DOHH2 (cell line): ENCODE measurements around the gene ANKRD42.
A peak's percentile ranks its signal among the peaks of the same experiment; 100 is the strongest.

Source experiments
- H3F3A ChIP-seq: fragments of 200-600 bp; sonication (generic), shearing (Covaris generic); 2 replicates; pipeline ENCODE4 v1.6.0; 2016; ENCODE audit warnings: antibody characterized with exemption, mild to moderate bottlenecking; ENCODE audit not compliant: control insufficient read depth, insufficient read depth
- H3K27ac ChIP-seq: fragments of 200-600 bp; sonication (generic); 2 replicates; pipeline ENCODE4 v1.5.1; 2014; ENCODE audit warnings: low read depth, mild to moderate bottlenecking, low read length, moderate library complexity
- H3K27me3 ChIP-seq: fragments of 200-600 bp; sonication (generic); 2 replicates; pipeline ENCODE4 v1.6.1; 2014; ENCODE audit warnings: mild to moderate bottlenecking, low read length, mixed read lengths; ENCODE audit not compliant: control insufficient read depth
- H3K36me3 ChIP-seq: fragments of 200-600 bp; sonication (generic); 2 replicates; pipeline ENCODE4 v1.6.1; 2014; ENCODE audit warnings: mild to moderate bottlenecking, low read length, moderate library complexity, mixed read lengths; ENCODE audit not compliant: control insufficient read depth
- H3K4me1 ChIP-seq: fragments of 200-600 bp; sonication (generic); 2 replicates; pipeline ENCODE4 v1.6.1; 2014; ENCODE audit warnings: mild to moderate bottlenecking, low read length, mixed read lengths; ENCODE audit not compliant: control insufficient read depth
- H3K4me2 ChIP-seq: fragments of 200-600 bp; sonication (generic); 2 replicates; pipeline ENCODE4 v1.6.0; 2014; ENCODE audit warnings: mild to moderate bottlenecking, low read length, moderate library complexity
- H3K4me3 ChIP-seq: fragments of 200-600 bp; sonication (generic); 2 replicates; pipeline ENCODE4 v1.5.1; 2014; ENCODE audit warnings: mild to moderate bottlenecking, low read length, mixed read lengths
- H3K79me2 ChIP-seq: fragments of 200-600 bp; sonication (generic); 2 replicates; pipeline ENCODE4 v1.6.1; 2014; ENCODE audit warnings: mild to moderate bottlenecking, low read length, mixed read lengths; ENCODE audit not compliant: control insufficient read depth
- H3K9me2 ChIP-seq: fragments of 200-600 bp; sonication (generic); replicated peaks from 2 replicates; pipeline ENCODE4 v1.6.1; 2014; ENCODE audit warnings: mild to moderate bottlenecking, low read length, mixed read lengths; ENCODE audit not compliant: control insufficient read depth
- H3K9me3 ChIP-seq: fragments of 200-600 bp; sonication (generic); 2 replicates; pipeline ENCODE4 v1.6.1; 2014; ENCODE audit warnings: antibody characterized with exemption, low read length, mixed read lengths; ENCODE audit not compliant: control insufficient read depth, insufficient read depth
- H4K20me1 ChIP-seq: fragments of 200-600 bp; sonication (generic); 2 replicates; pipeline ENCODE4 v1.6.0; 2014; ENCODE audit warnings: low read depth, mild to moderate bottlenecking, antibody characterized with exemption, low read length, moderate library complexity; ENCODE audit not compliant: control insufficient read depth, insufficient read depth
- CTCF ChIP-seq: fragments of 200-600 bp; sonication (generic); IDR thresholded peaks from one replicate; pipeline ENCODE4 v1.5.1; 2014; ENCODE audit warnings: antibody characterized with exemption, mild to moderate bottlenecking, low read depth, low read length; ENCODE audit not compliant: poor library complexity, severe bottlenecking
- EZH2phosphoT487 ChIP-seq: fragments of 200-600 bp; sonication (generic); IDR thresholded peaks from 2 replicates; pipeline ENCODE4 v1.6.1; 2017; ENCODE audit warnings: borderline replicate concordance, mild to moderate bottlenecking, antibody characterized with exemption, low read length, moderate library complexity, mixed read lengths

Gene ANKRD42

GRCh38 chr11:83241291-83241946 is 47.9 kb downstream of the ANKRD42 start:
- H3K9me2 ChIP-seq = no peaks in the 10 kb centered on the region

DNA sequence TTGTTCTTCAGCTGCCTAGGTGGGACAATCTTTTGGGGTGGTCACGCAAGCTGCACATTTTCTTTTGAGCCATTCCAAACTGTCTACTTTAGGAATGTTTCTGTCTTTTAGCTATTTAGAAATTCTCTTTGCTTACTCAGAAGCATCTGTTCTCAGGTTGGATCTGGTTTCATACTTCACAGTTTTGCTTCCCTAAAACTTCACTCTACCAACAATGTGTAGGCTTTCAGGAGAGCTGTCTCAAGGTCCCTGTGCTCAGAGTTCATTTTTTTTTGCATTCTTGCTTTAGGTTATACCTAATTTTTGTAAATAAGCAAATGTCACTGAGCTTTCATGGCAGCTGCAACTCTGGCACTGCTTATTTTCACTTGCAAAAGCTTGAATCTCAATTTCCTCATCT is 55.9 kb downstream of the ANKRD42 start:
- Histone ChIP-seq H3K9me2 (no peaks in the 10 kb centered on the region), H3K4me2 (no peak overlapping the region), H3K4me3 (no peak overlapping the region), H3K27ac (no peak overlapping the region), H3K4me1 (peaks cover 11% of the 10 kb centered on the region), H3F3A (no peaks in the 10 kb centered on the region), H4K20me1 (no peaks in the 10 kb centered on the region), H3K9me3 (no peaks in the 10 kb centered on the region), H3K79me2 (no peaks in the 10 kb centered on the region), H3K36me3 (no peaks in the 10 kb centered on the region), H3K27me3 (no peaks in the 10 kb centered on the region)
- no peak for TF ChIP-seq EZH2phosphoT487
- TF ChIP-seq CTCF = no peak

More at GRCh38 chr11:83241291-83241946, 47.9 kb downstream of the ANKRD42 start:
- Histone ChIP-seq H3K4me2 (no peak overlapping the region), H4K20me1 (no peaks in the 10 kb centered on the region), H3K27ac (no peak overlapping the region), H3K27me3 (no peaks in the 10 kb centered on the region), H3F3A (no peaks in the 10 kb centered on the region), H3K79me2 (no peaks in the 10 kb centered on the region), H3K4me1 (no peaks in the 10 kb centered on the region), H3K4me3 (no peak overlapping the region), H3K36me3 (no peaks in the 10 kb centered on the region), H3K9me3 (no peaks in the 10 kb centered on the region)
- TF ChIP-seq CTCF = peak; percentile 73
- TF ChIP-seq EZH2phosphoT487 = no peak

DNA sequence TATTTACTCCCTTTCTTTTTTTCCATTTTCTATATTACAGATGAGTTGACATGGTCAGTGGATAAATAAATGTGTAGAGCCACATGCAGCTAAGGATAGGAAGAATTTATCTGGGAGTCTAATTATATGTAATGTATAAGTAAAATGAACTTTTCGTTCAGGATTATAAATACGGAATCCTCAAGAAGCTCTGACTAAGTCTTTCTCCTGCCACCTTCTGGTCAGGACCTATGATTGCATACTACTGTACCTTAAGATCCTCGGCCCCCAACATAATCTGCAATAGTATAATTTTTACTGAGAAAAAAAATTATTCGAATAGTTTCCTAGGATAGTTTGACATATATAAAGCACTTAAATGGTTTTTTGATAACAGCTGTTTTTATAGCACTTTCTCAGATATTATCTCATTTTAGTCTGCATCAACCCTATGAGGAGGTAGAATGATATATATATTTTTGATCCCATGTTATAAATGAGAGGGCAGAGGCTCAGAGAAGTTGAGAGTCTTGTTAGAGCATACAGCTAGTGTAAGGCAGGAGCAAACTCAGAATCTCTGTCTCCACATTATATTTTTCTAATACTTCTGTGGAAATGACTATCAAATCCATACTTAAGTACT is 56.6 kb downstream of the ANKRD42 start:
- H3K4me3 ChIP-seq = no peak overlapping the region
- no peaks in the 10 kb centered on the region for H3K79me2 ChIP-seq
- no peaks in the 10 kb centered on the region for H3F3A ChIP-seq
- TF ChIP-seq EZH2phosphoT487 (no peak), CTCF (peak; percentile 79)
- H3K9me3 ChIP-seq = no peaks in the 10 kb centered on the region
- H4K20me1 ChIP-seq = no peaks in the 10 kb centered on the region
- no peak overlapping the region for H3K4me2 ChIP-seq
- no peaks in the 10 kb centered on the region for H3K36me3 ChIP-seq
- H3K27ac ChIP-seq = no peak overlapping the region
- H3K4me1 ChIP-seq = peaks cover 11% of the 10 kb centered on the region
- H3K9me2 ChIP-seq = no peaks in the 10 kb centered on the region
- H3K27me3 ChIP-seq = no peaks in the 10 kb centered on the region
